ENCODE results near the gene ZSWIM5. TPM values are rescaled to one million over a fixed set of nuclear protein-coding genes. Genes with fewer than 3 reads are reported as not detected.

ZSWIM5 gene
- total and polyA plus RNA-seq, 2 experiments from 2014 or later = 6.6 to 7.6 TPM

GRCh38 chr1:45008516-45008915 lies 197.9 kb downstream of the ZSWIM5 start:
- TF ChIP-seq CTCF (IDR thresholded peaks at IDR 0.05; ENCODE audit: low read depth, low read length) = no peak
- H3K36me3 ChIP-seq = peaks cover 20% of the 10 kb centered on the region

GRCh38 chr1:45008076-45008475 lies 198.3 kb downstream of the ZSWIM5 start:
- Histone ChIP-seq H3K27ac (no peak overlapping the region), H3K4me1 (ENCODE audit: low read depth) (peaks cover 8% of the 10 kb centered on the region), H3K4me3 (no peak overlapping the region), H3K27me3 (no peaks in the 10 kb centered on the region), H3K36me3 (peaks cover 19% of the 10 kb centered on the region), H3K9me3 (ENCODE audit: low read depth) (no peaks in the 10 kb centered on the region)
- TF ChIP-seq CTCF (IDR thresholded peaks at IDR 0.05; ENCODE audit: low read depth, low read length) = no peak
- DNase-seq (ENCODE audit: low read depth in 1 of 2, low spot score in 1 of 2) = no peak

More at GRCh38 chr1:45008516-45008915, 197.9 kb downstream of the ZSWIM5 start:
- DNase-seq (ENCODE audit: low read depth in 1 of 2, low spot score in 1 of 2) = no peak
- Histone ChIP-seq H3K9me3 (ENCODE audit: low read depth) (no peaks in the 10 kb centered on the region), H3K4me3 (no peak overlapping the region), H3K27me3 (no peaks in the 10 kb centered on the region), H3K27ac (no peak overlapping the region), H3K4me1 (ENCODE audit: low read depth) (peaks cover 12% of the 10 kb centered on the region)

GRCh38 chr1:45007311-45007710 lies 199.1 kb downstream of the ZSWIM5 start:
- no peak for DNase-seq (ENCODE audit: low read depth in 1 of 2, low spot score in 1 of 2)
- Histone ChIP-seq H3K4me1 (ENCODE audit: low read depth) (peaks cover 5% of the 10 kb centered on the region), H3K27me3 (no peaks in the 10 kb centered on the region), H3K4me3 (no peak overlapping the region), H3K36me3 (peaks cover 19% of the 10 kb centered on the region), H3K27ac (no peak overlapping the region), H3K9me3 (ENCODE audit: low read depth) (no peaks in the 10 kb centered on the region)
- TF ChIP-seq CTCF (IDR thresholded peaks at IDR 0.05; ENCODE audit: low read depth, low read length) = no peak

GRCh38 chr1:45005761-45006160 lies 200.6 kb downstream of the ZSWIM5 start:
- Histone ChIP-seq H3K4me1 (ENCODE audit: low read depth) (no peaks in the 10 kb centered on the region), H3K9me3 (ENCODE audit: low read depth) (no peaks in the 10 kb centered on the region), H3K27ac (no peak overlapping the region), H3K36me3 (peaks cover 19% of the 10 kb centered on the region), H3K4me3 (no peak overlapping the region), H3K27me3 (no peaks in the 10 kb centered on the region)
- TF ChIP-seq CTCF (IDR thresholded peaks at IDR 0.05; ENCODE audit: low read depth, low read length) = no peak
- DNase-seq (ENCODE audit: low read depth in 1 of 2, low spot score in 1 of 2) = no peak

- Histone ChIP-seq H3K4me3 (no peak overlapping the region), H3K27me3 (no peaks in the 10 kb centered on the region), H3K9me3 (ENCODE audit: low read depth) (no peaks in the 10 kb centered on the region), H3K4me1 (ENCODE audit: low read depth) (no peaks in the 10 kb centered on the region), H3K27ac (no peak overlapping the region), H3K36me3 (peaks cover 19% of the 10 kb centered on the region)
- DNase-seq (ENCODE audit: low read depth in 1 of 2, low spot score in 1 of 2) = no peak
- TF ChIP-seq CTCF (IDR thresholded peaks at IDR 0.05; ENCODE audit: low read depth, low read length) = no peak
Measured at GRCh38 chr1:45004281-45004920, 202.0 kb downstream of the ZSWIM5 start.
